Neural crest cell (in vitro differentiated cells): ENCODE results near the gene NAPA. TPM values are rescaled to one million over a fixed set of nuclear protein-coding genes. Genes with fewer than 3 reads are reported as not detected.
"Not testable (repeated sequence)": the region's sequence is repeated elsewhere in the genome, so short reads cannot be mapped to it uniquely, and the experiment has no call there.

Experiments used
- DNase-seq: peaks from one replicate; pipeline ENCODE4 v3.0.0; 2021; ENCODE audit warnings: low read depth, mixed read lengths, low spot score
- H3K27ac Mint-ChIP-seq: one replicate; pipeline ENCODE4 v1.8.0; 2021; ENCODE audit warnings: mild to moderate bottlenecking, mixed read lengths; ENCODE audit not compliant: unreplicated experiment
- H3K27me3 Mint-ChIP-seq: 2 replicates; pipeline ENCODE4 v1.8.0; 2021; ENCODE audit warnings: low read depth, mild to moderate bottlenecking, mixed read lengths
- H3K36me3 Mint-ChIP-seq: 2 replicates; pipeline ENCODE4 v1.8.0; 2021; ENCODE audit warnings: low read depth, mild to moderate bottlenecking, mixed read lengths
- H3K4me1 Mint-ChIP-seq: 2 replicates; pipeline ENCODE4 v1.8.0; 2021; ENCODE audit warnings: mixed read lengths
- H3K4me3 Mint-ChIP-seq: one replicate; pipeline ENCODE4 v1.8.0; 2021; ENCODE audit warnings: mild to moderate bottlenecking, mixed read lengths
- H3K9me3 Mint-ChIP-seq: 2 replicates; pipeline ENCODE4 v1.8.0; 2021; ENCODE audit warnings: mixed read lengths
- total RNA-seq: library from RNA; stranded (reverse); gene quantifications from 2 replicates; pipeline ENCODE4 v1.2.1, GENCODE V29; 2021
- TF ChIP-seq, protein P1 (sequence below): fragments of 200-600 bp; sonication (generic); conservative IDR thresholded peaks from 2 replicates; pipeline ENCODE4 v1.5.0; 2021; ENCODE audit warnings: antibody characterized with exemption, mild to moderate bottlenecking

Gene NAPA
- total RNA-seq, 1 donor from 2014 or later: 67.2 TPM

GRCh38 chr19:47489072-47489914, 25.6 kb downstream of the NAPA start:
- H3K4me3 Mint-ChIP-seq: peak overlapping the region; percentile 34
- TF ChIP-seq, protein P1, sequence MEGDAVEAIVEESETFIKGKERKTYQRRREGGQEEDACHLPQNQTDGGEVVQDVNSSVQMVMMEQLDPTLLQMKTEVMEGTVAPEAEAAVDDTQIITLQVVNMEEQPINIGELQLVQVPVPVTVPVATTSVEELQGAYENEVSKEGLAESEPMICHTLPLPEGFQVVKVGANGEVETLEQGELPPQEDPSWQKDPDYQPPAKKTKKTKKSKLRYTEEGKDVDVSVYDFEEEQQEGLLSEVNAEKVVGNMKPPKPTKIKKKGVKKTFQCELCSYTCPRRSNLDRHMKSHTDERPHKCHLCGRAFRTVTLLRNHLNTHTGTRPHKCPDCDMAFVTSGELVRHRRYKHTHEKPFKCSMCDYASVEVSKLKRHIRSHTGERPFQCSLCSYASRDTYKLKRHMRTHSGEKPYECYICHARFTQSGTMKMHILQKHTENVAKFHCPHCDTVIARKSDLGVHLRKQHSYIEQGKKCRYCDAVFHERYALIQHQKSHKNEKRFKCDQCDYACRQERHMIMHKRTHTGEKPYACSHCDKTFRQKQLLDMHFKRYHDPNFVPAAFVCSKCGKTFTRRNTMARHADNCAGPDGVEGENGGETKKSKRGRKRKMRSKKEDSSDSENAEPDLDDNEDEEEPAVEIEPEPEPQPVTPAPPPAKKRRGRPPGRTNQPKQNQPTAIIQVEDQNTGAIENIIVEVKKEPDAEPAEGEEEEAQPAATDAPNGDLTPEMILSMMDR: no peak
- no peaks in the 10 kb centered on the region for H3K9me3 Mint-ChIP-seq
- no peak overlapping the region for H3K27ac Mint-ChIP-seq
- no peaks in the 10 kb centered on the region for H3K27me3 Mint-ChIP-seq
- peaks cover 6% of the 10 kb centered on the region for H3K4me1 Mint-ChIP-seq
- peaks cover 3% of the 10 kb centered on the region for H3K36me3 Mint-ChIP-seq
- no peak for DNase-seq

DNA sequence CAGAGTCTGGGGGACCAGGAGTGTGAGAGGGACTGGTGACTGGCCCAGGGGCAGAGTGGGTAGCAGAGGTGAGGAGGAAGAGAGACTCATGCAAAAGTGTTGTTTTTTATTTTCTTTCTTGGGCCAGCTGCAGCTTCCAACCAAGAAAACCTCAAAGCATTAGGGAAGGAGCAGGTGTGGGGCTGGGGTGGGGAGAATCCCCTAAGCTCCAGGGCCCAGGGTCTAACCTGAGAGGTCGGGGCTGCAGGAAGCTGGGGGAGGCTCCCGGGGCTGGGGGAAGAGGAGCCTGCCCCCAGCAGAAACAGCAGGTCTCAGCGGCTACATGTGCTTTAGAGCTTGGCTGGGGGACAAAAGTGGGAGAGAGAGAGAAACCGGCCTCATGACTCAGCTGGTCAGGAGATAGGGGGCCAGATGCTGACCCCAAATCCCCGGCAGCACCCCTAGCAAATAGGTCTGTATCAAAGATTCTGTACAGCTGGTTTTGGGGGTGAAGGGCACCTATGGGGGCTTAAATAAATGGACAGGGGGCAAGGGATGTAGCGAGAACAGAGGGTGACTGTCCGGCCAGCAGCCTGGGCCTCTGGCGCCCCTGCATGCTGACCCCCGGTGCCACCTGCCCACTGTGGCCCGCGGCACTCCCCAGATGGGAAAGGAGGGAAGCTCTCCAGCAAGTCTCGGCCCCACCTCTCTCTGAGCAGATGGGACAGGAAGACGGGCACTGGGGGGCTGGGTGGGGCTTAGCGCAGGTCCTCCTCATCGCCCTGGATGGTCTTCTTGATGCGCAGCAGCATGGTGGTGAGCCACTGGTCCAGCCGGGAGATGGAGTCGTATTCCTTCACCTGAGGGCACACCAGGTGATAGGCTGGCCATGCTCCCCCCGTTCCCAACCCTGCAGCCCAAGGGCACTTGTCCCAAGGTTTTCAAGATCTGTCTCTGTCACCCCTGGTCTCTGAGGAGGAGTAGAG, 27.0 kb downstream of the NAPA start:
- no peak for DNase-seq
- H3K36me3 Mint-ChIP-seq: peaks cover 3% of the 10 kb centered on the region
- H3K27ac Mint-ChIP-seq: no peak overlapping the region
- no peaks in the 10 kb centered on the region for H3K27me3 Mint-ChIP-seq
- TF ChIP-seq, protein P1: no peak
- H3K9me3 Mint-ChIP-seq: no peaks in the 10 kb centered on the region
- H3K4me3 Mint-ChIP-seq: peak overlapping the region; percentile 15
- peaks cover 15% of the 10 kb centered on the region for H3K4me1 Mint-ChIP-seq

DNA sequence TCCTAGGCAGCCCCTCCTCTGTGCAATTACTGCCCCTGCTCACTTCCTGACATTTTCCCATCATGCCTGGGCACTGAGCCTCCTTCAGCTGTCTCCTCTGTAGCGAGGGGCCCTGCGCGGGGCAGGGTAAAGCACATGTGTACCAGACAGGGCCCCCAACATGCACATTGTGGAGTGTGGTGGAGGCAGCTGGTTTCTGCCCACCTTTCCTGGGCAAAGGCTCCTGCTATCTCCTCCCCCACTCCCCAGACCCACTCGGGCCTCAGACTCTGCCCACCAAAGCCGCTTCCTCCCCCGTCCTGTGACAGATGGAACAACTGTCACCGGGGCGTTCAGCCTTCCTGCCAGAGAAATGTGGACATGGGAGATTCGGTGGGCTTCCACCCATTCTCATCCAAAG, 28.0 kb downstream of the NAPA start:
- H3K36me3 Mint-ChIP-seq: peaks cover 3% of the 10 kb centered on the region
- H3K4me1 Mint-ChIP-seq: peaks cover 15% of the 10 kb centered on the region
- TF ChIP-seq, protein P1: no peak
- H3K4me3 Mint-ChIP-seq: peak overlapping the region; percentile 31
- H3K9me3 Mint-ChIP-seq: no peaks in the 10 kb centered on the region
- H3K27me3 Mint-ChIP-seq: no peaks in the 10 kb centered on the region
- H3K27ac Mint-ChIP-seq: peak overlapping the region; percentile 75
- no peak for DNase-seq

- H3K4me3 Mint-ChIP-seq, H3K27me3 Mint-ChIP-seq, H3K36me3 Mint-ChIP-seq: not testable (repeated sequence)
These were observed 28.6 kb downstream of the NAPA start for GRCh38 chr19:47486220-47486619.

GRCh38 chr19:47485210-47485609, 29.7 kb downstream of the NAPA start:
- DNase-seq: no peak
- TF ChIP-seq, protein P1: no peak
- Mint-ChIP-seq H3K27ac (no peak overlapping the region), H3K27me3 (peaks cover 14% of the 10 kb centered on the region), H3K4me1 (peaks cover 15% of the 10 kb centered on the region), H3K36me3 (peaks cover 3% of the 10 kb centered on the region), H3K9me3 (no peaks in the 10 kb centered on the region), H3K4me3 (peak overlapping the region; percentile 98)

More at GRCh38 chr19:47486220-47486619, 28.6 kb downstream of the NAPA start:
- H3K4me1 Mint-ChIP-seq: peaks cover 15% of the 10 kb centered on the region
- H3K27ac Mint-ChIP-seq, DNase-seq, H3K9me3 Mint-ChIP-seq: not testable (repeated sequence)
